Renal cortical epithelial cell (primary cell): Measurements from ENCODE around the gene PRIMA1. TPM values are rescaled to one million over a fixed set of nuclear protein-coding genes. Genes with fewer than 3 reads are reported as not detected.

ENCODE experiments used
- DNase-seq: peaks from one replicate; pipeline ENCODE4 v3.0.0-alpha.2; 2011; ENCODE audit warnings: low read depth
- total RNA-seq: library from RNA; depleted of rRNA; stranded (reverse); fragments of >200 nt; gene quantifications from 2 replicates; pipeline ENCODE4 v1.2.3, GENCODE V29; 2014

PRIMA1 gene
- total RNA-seq, 1 donor from 2014 or later, result not detected

DNA sequence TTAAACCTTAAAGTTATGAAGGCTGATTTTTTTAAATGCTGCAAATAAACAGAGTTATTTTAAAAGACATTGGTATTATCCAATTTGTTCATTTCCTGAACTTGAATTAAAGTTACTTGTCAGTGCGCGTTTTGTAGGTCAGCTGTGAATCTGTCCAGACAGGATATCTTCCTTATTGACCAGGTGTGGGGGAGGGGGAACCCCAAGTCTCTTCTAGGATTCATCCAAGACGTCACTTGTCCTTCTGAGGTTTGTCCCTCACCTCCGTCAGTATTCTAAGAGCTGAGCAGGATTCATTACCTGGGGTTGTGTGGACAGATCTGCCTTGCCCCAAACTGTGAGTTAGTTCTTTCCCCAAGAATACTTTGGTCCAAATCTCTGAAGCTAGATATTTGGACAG lies 8.8 kb upstream of the PRIMA1 start:
- no peak for DNase-seq

DNA sequence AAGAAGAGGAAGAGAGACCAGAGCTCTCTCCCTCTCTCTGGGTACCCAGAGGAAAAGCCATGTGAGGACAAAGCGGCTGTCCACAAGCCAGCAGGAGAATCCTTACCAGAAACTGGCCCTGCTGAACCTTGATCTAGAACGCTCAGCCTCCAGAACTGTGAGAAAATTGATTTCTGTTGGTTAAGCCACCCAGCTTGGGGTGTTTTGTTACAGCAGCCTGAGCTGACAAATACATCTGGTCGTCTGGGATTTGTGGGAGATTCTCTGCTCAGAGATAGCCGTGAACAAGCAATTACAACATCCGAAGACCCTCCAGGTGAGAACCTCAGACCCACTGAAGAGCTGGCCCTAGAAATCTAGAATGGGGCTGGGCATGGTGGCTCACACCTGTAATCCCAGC lies 6.5 kb upstream of the PRIMA1 start:
- DNase-seq, result no peak

DNA sequence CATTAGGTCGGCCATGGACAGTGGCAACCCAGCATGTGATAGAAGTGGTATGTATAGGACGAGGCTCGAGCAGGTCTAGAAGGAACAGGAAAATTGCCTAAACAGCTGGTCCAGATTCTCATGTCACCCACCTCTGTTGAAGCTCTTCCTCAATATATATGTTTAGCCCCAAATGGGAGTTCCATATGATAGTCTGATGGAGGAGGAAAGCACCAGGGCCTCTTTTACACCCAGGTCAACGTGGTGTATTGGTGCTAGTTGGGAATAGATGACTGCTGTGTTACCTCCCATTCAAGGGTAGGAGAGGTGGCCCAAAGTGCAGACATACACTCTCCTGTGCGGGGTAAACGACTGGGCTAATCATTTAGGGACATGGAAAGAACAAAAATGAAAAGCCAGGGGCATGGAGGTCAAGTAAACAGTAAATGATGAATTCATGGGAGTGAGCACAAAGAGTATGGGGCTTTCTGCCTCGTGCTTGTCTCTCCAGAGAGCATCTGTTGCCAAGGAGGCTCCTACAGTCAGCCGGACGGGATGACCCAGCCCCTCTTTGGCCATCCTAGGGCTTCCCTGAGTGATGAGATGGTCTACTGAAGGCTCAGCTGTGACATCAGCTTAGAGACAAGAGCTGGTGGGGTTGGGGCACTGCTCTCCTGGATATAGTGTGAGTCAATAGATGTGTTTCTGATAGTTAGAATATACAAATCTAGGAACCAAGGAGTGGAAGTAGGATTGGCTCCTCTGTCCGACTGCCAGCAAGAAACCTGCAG lies 5.5 kb upstream of the PRIMA1 start:
- DNase-seq, result no peak

DNA sequence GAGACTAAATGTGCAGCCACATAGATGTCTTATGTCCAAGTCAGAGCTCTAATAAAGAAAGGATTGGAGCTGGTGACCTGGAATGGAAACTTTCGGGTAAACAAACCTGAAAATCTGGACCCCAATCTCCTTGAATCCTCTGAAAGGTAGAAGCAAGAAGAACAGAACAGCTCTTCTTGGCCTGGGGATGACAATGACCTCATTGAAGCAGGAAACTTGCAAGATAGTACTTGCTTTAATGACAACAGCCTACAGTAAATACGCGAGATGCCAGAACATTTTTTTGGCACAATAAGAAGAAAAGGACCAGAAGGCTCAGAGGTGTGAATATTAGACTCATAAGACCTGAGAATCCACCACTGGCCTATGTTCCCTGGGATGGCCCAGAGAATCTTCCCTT lies 4.1 kb upstream of the PRIMA1 start:
- DNase-seq, result no peak

DNA sequence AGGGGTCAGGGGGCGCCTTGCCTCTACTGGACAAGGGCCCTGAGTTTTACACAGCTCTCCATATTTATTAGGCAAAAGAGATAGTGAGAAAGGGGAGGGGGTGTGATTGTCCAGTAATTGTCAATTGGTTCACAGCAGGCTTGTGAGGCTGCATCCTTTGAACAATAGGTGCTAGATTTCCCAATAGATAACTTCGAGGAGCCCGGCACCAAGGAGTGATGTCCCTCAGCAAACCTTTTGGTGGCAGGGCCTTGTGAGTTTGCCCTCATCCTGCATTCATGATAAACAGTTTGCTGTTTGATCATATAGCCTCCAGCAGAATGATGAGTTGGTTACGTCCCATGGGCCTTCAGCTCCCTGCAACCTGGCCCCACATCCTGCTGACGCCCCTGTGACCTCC lies 2.7 kb upstream of the PRIMA1 start:
- DNase-seq, result no peak

DNA sequence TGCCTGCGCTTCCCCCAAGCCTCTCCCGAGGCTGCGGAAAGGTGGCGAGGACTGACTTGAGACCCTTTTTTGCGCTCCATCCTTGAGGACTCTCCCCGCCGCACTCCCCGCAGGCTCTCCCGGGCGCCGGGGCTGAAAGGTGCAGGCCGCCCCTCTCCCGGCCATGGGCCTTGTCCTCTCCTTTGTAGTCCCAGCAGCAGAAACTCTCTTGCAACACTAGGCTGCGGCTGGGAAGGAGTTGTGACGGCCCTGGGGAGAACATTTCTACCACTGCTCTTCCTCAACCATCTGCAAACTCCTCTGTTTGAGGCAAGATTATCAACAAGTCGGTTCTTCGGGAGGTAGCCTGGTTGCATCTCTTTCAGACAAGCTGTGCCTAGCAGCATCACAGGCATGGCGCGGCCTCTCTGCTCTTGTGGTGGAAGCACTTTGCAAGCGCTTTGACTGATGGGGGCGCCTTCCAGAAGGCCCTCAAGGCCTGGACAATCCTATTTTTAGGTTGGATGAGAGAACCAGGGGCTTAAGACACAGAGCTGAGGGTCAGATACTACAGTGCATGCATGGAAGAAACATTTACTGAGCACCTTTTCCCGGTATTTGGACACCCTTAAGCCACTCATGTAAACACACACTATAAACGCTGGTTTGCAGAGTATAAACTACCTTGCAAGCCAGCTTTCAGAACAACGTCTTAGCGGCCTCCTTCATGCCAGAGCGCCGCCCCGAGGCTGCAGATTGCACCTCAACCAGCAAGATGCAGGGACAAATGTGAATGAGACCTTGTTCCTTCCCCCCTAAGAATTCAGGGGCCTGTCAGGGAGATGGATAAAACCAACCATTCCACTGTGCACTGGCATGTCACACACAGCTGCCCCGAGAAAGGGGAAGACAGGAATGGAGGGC lies 1.2 kb upstream of the PRIMA1 start:
- no peak for DNase-seq

DNA sequence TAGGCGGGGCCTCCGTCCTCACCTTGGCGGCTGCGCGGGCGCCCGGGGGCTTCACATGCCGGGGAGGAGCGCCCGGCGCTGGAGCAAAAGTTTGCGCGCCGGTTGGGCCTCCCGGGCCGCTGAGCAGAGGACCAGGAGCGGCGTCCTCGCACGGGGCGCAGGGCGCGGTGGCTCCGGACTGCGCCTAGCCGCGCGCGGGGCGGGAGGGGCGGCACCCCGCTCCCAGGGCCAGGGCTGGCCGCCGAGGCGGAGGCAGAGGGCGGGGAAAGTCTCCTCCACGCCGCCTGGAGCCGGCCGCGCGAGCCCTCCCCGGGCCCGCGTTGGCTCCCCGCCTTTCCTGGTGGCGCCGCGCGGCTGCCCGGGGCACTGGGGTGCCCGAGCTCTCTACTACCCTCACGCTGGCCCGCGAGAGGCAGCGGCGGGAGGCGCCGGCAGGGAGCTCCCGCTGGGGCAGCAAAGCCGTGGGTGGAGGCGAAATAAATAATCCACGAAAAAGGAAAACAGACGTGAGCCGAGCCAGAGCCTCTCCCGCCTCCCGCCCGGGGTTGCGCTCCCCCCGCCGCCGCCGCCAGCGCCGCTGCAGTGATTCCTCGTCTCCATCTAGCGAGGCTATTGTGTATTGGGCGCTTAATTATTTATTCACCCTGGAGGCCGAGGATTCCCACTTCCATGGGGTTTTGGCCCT lies 400 bp upstream of the PRIMA1 start:
- DNase-seq, result no peak

DNA sequence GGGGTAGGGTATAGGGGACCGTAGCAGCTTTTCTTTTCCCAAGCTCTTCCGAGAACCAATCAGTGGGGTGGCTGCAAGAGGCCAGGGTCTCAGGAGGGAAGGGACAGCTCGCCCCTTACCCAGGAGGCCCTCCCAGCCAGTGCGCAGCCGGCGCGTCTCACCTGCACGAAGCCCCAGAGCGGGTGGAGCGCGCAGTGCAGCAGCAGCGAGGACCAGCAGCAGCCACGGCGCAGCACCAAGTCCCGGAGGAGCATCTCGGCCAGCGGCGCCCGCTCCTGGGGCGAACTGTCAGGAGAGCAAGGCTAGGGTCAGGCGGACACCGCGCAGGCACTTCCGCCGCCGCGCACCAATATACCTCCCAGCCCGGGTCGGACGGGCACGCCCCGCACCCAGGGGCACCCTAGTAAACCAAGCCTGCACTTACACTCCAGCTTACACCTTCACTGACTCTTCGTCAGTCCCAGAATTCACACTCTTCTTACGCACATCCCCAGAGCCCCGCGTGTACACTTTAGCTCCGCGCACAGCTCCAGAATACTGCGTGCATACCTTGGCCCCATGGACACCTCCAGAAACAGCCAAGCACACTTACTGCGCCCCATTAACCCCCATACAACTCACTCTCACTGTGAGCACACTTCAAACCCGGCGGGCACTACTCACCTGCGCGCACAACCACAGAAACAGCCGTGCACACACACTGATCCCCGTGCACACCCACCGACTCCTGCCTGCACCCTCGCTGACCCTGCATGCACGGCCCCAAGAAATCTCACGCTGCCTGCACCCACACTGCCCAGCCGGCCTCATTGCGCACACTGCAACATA lies 606 bp downstream of the PRIMA1 start:
- no peak for DNase-seq

DNA sequence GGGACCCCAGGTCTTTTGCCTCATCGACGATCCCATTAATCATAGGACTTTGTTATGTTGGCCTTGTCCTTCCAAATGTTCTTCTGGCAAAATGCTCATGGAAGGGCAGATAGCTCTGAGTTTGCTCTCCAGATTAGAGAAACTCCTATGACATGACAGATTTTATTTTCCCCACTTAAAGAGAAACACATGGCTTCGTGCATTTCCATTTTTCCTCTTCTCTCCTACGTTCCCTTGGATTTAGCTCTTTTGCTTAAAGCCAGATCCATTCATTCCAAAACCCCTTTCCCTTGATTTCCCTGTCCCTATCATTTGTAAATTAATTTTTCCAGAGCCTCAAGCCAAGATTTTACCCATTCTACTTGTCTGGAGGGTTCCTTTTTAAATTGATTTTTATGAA lies 2.9 kb downstream of the PRIMA1 start:
- DNase-seq, result no peak

DNA sequence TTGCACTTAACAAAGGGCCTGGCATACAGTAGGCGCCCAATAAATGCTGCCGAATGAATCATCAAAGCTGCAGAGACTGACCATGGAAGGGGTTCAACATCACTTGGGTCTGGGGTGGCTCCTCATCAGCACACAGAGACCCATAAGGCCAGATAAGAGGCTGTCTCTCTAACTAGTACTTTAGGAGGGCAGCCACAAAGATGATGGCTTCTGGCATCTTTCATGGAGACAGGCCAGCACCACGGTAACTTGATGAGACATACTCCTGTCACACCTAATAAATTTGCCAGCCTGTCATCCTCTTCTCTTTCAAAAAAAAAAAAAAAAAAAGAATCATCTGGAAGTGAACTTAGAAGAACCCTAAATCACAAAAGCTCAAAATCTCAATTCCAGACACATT lies 3.4 kb downstream of the PRIMA1 start:
- no peak for DNase-seq

DNA sequence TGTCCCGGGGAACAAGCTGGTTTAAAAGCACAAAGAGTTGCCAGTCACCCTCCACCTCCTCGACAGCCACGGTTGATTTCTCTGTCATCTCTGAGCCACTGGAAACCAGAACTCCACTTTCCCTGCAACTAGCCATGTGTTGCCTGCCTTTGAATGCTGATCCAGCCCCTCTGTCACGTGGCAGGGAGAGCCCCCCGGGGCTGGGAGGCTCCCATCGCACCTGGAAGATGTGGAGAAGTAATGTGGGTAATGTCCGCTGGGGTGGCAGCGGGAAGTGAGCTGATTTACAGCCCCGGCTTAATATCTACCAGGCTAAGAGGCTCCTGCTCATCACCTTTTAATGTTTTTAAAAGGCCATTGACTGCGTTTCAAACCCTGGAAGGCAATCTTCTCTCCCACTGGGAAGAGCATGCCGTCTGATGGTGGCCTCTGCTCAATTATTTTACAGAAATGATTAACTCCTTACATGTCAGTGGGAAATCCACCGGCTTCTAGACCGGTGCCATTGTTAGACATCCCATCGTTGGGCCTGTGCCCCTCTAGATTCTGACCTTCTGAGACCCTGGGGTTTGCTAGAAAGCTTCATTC lies 7.4 kb downstream of the PRIMA1 start:
- DNase-seq, result no peak

DNA sequence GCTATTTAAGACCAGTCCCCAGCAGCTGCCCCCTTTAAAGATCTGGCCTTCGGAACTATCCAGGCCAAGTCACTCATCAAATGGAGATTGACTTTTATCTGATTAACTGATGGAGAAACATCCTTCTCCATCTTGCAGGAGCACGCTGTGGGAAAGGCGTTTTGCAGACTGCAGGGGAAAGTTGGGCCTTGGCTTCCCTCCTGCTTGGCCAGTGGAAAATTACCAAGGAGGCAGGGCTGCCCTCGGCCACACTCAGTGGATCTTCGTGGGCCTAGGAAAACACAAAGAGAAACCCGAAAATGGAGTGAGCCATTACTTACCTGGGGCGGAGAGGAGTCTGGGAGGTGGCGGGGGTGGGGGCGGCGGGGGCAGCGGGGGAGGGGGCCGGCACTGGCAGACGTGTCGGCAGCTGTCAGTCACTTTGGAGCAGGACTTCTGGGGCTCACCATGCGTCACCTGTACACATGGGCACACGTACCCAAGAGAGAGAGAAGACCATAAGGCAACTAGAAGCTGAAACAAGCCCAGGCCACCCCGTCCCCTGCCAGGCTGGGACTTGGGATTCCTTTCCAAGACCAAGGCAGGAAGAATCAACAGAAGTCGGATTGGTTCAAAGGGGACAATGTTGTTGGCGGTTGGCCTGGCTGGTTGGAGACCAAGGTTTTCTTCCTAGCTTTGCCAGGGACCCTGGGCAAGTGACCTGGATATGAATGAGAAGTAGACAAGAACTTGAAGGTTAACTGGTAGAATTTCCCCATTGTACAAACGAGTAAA lies 9.2 kb downstream of the PRIMA1 start:
- no peak for DNase-seq

DNA sequence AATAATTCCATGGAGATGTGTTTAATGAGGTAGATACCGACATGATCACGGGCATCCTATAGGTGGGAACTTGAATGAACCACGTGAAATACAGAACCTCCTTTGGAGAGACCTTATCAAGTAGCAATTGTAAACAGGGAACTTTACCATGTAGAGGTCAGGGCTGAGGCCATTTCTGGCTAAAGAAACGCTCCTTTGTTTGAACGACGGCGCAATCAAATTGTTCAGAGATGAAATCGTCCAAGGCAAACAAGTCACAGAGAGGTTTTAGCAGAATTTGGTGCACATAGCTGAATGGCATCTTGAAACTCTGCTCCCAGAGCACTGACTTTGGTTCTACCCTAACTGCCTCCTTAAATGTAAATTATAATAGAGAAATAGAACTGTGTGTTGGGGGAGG lies 9.8 kb downstream of the PRIMA1 start:
- DNase-seq, result no peak

DNA sequence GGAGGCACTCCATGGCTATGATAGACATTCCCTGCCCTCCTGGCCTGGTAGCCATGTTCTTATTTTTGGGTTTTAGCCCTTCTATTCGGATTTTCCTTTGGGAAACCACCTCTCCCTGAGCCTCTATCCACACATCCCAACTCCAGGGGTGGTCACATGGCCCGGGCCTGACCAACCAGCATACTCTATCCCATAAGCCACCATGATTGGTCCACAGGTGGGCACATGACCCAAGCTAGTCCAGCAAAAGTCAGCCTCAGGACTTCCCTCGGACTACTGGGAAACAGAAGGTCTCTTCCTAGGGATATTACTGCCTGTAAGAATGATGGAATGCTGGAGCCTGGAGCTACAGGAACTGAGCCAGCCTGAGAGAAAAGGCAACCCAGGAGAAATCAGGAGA lies 12.5 kb downstream of the PRIMA1 start:
- no peak for DNase-seq

DNA sequence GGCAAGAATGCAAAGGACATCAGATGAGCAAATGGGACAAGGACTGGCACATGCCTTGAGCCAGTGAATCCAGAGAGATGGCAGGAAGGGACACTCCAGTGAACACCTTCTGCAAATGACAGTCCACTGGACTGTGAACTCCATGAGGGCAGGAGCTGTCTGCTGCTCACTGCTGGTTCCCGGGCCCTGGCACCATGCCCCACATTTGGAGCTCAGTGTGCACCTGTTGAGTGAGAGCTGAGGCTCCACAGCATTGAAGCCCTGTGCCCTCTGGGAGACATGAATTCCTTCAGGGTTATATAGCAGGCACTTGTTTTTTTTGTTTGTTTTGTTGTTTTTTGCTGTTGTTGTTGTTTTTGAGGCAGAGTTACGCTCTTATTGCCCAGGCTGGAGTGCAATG lies 13.1 kb downstream of the PRIMA1 start:
- no peak for DNase-seq

DNA sequence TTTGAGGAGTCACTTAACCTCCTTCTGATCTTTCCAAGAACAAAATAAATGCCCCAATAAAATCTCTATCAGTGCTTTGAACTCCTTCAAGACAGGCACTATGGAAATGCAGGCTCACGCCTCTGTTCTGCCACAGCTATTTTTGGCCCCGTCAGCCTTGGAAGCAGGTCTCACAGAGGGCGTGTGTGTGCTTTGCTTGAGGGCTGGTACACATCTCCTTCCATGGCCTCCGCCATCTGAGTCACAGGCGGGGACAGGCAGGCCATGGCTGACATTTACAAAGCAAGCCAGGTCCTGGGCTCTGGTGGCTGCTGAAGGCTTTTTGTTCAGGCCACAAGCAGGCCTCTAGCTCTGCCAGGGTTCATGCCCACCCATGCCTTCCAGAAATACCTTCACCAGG lies 16.0 kb downstream of the PRIMA1 start:
- DNase-seq, result no peak

DNA sequence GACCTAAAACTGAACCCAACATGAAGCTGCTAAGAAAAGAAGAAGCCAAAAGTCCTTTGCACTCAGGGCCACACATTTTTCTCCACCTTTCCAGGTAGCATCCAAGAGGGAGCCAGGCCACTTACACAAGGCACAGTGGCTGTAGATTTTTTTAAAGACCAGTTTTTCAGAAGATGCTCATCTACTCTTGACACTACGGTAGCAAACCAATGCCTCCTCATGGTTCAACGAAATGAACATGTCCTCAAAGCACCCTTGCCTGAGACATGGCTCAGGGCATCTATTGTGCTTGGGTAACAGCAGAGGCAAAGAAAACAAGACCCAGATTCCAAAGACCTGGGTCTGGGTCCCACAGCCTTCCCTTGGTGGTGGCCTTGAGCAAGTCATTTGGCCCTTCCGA lies 22.3 kb downstream of the PRIMA1 start:
- no peak for DNase-seq

DNA sequence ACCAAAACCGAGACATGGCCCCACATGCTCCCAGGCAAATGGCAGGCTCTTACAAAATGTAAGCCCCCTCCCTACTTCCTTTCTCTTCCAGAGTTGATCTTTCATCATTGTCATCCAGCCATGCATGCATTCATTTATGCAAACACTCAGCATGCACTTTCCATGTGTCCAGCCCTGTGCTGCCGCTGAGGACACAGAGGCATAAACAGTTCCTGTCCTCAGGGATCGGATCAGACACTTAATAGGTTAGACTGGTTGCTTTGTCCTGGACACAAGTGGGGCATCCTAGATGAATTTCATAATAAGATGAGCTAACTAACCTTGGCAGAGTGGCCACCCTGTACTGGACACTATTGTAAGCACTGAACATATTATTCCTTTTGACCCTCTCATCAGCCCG lies 23.1 kb downstream of the PRIMA1 start:
- DNase-seq, result no peak

DNA sequence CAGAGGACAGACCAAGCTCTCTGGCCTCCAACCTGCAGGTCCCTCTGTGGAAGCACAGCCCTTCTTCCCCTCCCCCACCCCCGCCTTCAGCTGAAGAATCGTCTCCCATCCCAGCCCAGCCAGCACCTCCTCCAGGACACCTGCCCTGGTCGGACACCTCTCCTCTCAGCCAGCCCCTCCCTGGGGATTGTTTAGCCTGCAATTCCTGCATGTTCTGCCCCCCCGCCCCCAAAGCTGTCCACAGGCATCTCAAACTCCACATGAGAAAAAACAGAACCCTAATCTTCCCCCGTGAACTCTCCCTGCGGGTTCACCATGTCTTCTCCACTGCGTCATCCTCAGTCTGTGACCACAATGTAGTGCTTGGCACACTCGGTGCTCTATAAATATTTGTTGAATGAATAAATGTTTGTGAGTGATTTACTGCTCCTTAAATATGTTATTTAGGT lies 24.1 kb downstream of the PRIMA1 start:
- DNase-seq, result no peak

DNA sequence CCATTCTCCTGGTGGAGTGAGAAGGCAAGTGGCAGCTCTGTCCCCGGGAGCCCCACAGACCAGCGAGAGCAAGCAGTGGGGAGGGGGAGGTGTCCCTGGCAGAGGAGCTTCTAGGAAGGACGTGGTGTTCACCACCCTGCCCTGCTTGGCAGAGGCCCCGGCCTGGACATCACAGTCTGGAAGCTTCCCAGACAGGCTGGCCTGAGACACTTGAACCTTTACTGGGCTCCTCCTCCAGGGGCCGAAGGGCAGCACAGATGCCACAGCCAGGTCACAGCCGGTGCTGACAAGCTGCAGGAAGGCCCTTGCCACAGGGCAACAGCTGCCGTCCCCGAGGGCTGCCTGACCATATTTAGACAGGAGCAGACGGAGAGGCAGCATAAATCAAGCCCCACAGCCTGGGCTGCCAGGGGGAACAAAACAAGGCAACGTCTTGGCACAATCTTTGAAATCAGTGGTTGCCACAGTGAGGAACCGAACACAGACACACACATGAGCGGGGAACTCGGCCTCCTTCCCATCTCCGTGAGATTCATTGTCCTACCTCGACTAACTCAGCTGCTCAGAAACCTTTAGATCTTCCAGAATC lies 28.5 kb downstream of the PRIMA1 start:
- no peak for DNase-seq
